AG04450 (cell line): Measurements from ENCODE around the gene SLC35F3. TPM values are rescaled to one million over a fixed set of nuclear protein-coding genes. Genes with fewer than 3 reads are reported as not detected.

Source experiments
- CTCF ChIA-PET: fragments of 300-600, 350-600 bp; formaldehyde crosslinking; extraction: SDS; loops from one replicate; lab custom pipeline; 2022; ENCODE audit warnings: antibody characterized with exemption, inconsistent platforms; lab: Charles Lee
- POLR2A ChIA-PET: fragments of 350-600 bp; formaldehyde crosslinking; extraction: SDS; loops from one replicate; lab custom pipeline; 2021; ENCODE audit warnings: antibody characterized with exemption, inconsistent platforms; lab: Yijun Ruan, JAX
- DNase-seq: peaks from one replicate; pipeline ENCODE4 v3.0.0-alpha.2; 2011; ENCODE audit warnings: low read depth, low spot score
- H3K27ac ChIP-seq: one replicate; pipeline ENCODE4 v1.5.1; 2012; ENCODE audit warnings: low read depth, low read length, control low read depth
- H3K27me3 ChIP-seq: one replicate; pipeline ENCODE4 v1.6.0; 2012; ENCODE audit warnings: low read length; ENCODE audit not compliant: control insufficient read depth, insufficient read depth
- H3K4me3 ChIP-seq: 2 replicates; pipeline ENCODE4 v1.5.1; 2011; ENCODE audit warnings: mild to moderate bottlenecking, low read depth, low read length, control low read depth
- H3K9me3 ChIP-seq: 2 replicates; pipeline ENCODE4 v1.5.1; 2012; ENCODE audit warnings: low read length; ENCODE audit not compliant: control insufficient read depth, insufficient read depth
- polyA plus RNA-seq: library from polyadenylated mRNA; depleted of rRNA; stranded (reverse); fragments of >200 nt; gene quantifications from 2 replicates; pipeline ENCODE4 v1.2.3, GENCODE V29; 2011
- TF ChIP-seq, protein P1 (sequence below): IDR thresholded peaks from 2 replicates; pipeline ENCODE4 v1.5.1; 2011; ENCODE audit warnings: low read depth, low read length, control low read depth, inconsistent platforms

SLC35F3 gene
- polyA plus RNA-seq, 1 experiment = 0.04 TPM

DNA sequence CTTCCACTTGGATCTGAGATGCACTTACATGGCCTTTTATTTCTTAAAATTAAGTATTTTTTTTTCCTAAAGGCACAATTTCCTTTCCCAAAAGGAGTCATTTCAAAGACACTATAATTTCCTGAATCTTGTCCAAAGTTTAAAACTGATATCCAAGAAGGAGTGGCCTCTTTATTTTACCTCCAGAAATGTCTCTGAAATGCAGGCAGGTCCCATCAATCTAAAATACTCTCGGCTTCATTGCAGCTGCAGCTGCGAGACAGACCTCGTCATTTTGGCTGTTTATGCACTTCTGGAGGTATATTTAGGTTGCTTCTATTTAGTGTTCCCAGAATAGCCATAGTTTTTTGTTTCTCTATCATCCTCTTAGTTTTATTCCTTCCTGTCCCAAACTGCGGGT is 296.1 kb downstream of the SLC35F3 start:
- Histone ChIP-seq H3K4me3 (no peak overlapping the region), H3K9me3 (no peaks in the 10 kb centered on the region), H3K27ac (no peak overlapping the region), H3K27me3 (no peaks in the 10 kb centered on the region)
- DNase-seq = no peak
- CTCF ChIA-PET = no interaction called here
- TF ChIP-seq, protein P1, sequence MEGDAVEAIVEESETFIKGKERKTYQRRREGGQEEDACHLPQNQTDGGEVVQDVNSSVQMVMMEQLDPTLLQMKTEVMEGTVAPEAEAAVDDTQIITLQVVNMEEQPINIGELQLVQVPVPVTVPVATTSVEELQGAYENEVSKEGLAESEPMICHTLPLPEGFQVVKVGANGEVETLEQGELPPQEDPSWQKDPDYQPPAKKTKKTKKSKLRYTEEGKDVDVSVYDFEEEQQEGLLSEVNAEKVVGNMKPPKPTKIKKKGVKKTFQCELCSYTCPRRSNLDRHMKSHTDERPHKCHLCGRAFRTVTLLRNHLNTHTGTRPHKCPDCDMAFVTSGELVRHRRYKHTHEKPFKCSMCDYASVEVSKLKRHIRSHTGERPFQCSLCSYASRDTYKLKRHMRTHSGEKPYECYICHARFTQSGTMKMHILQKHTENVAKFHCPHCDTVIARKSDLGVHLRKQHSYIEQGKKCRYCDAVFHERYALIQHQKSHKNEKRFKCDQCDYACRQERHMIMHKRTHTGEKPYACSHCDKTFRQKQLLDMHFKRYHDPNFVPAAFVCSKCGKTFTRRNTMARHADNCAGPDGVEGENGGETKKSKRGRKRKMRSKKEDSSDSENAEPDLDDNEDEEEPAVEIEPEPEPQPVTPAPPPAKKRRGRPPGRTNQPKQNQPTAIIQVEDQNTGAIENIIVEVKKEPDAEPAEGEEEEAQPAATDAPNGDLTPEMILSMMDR = no peak
- POLR2A ChIA-PET = no interaction called here

GRCh38 chr1:234201600-234201999 is 297.1 kb downstream of the SLC35F3 start:
- no peak overlapping the region for H3K4me3 ChIP-seq
- no peak for DNase-seq
- no peaks in the 10 kb centered on the region for H3K9me3 ChIP-seq
- H3K27me3 ChIP-seq = no peaks in the 10 kb centered on the region
- H3K27ac ChIP-seq = no peak overlapping the region
- TF ChIP-seq, protein P1 = no peak
- ChIA-PET CTCF (interaction anchor here (0.6 to 1.4 kb wide), 2 partner anchors 108 to 286 kb away, joined by 3 read pairs; no protein-coding TSS in a partner anchor), POLR2A (no interaction called here)

GRCh38 chr1:234205966-234206365 is 301.5 kb downstream of the SLC35F3 start:
- POLR2A ChIA-PET = no interaction called here
- no peaks in the 10 kb centered on the region for H3K9me3 ChIP-seq

GRCh38 chr1:234206651-234207284 is 302.3 kb downstream of the SLC35F3 start:
- Histone ChIP-seq H3K27ac (no peak overlapping the region), H3K9me3 (no peaks in the 10 kb centered on the region), H3K4me3 (no peak overlapping the region), H3K27me3 (no peaks in the 10 kb centered on the region)
- ChIA-PET POLR2A (no interaction called here), CTCF (no interaction called here)
- peak; percentile 4 for DNase-seq
- TF ChIP-seq, protein P1 = no peak

More at GRCh38 chr1:234205966-234206365, 301.5 kb downstream of the SLC35F3 start:
- CTCF ChIA-PET = no interaction called here
- Histone ChIP-seq H3K27ac (no peak overlapping the region), H3K4me3 (no peak overlapping the region), H3K27me3 (no peaks in the 10 kb centered on the region)
- TF ChIP-seq, protein P1 = no peak
- DNase-seq = no peak

- Histone ChIP-seq H3K4me3 (no peak overlapping the region), H3K9me3 (no peaks in the 10 kb centered on the region), H3K27me3 (peaks cover 6% of the 10 kb centered on the region), H3K27ac (no peak overlapping the region)
- TF ChIP-seq, protein P1 = no peak
- ChIA-PET POLR2A (no interaction called here), CTCF (no interaction called here)
- DNase-seq = no peak
Measured at GRCh38 chr1:234208351-234208750, 303.9 kb downstream of the SLC35F3 start.
